8988T (cell line): ENCODE results near the gene MED22.
"Not testable (repeated sequence)": the region's sequence is repeated elsewhere in the genome, so short reads cannot be mapped to it uniquely, and the experiment has no call there.

Experiments used
- DNase-seq: peaks from one replicate; pipeline ENCODE4 v3.0.0; 2011

Gene MED22

DNA sequence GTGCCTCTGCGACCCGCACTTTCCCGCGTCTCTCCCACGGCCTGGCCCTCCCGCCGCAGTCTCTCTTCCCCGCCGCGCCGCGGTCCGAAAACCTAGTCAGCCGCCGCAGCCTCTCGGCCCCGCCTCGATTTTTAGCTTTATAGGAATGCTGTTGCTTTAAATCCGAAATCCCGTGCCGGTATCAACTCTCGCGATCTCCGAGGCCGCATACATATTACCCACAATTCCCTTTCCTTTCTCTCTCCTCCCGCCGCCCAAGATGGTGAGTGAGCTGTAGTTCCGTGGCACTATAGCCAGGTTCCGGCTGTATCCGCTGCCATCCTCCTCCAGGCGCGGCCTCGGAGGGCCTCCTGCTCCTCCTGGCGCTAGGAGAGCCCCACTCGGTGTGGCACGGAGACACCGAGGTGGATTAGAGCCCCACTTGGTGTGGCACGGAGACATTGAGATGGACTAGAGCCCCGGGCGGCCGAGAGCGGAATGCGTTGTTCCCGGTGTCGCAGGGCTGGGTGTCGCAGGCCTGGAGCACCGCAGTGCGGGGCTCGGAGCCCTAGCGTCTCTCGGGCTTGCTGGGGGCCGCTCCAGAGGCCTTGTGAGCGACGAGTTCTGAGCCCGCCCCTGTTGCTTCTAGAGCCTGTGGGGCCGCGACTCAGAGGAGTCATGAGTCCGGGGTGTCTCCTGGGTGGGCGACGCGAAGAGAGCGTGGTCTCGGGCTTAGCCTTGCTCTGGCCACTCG lies at the start of gene MED22, which contains the start of gene RPL7A:
Gene MED22, minus strand, starts transcription at position 147 of the 733 bp plus-strand sequence. CDS start 1,469 bp downstream, outside the sequence.
Gene RPL7A, plus strand, starts transcription at position 234 of the 733 bp plus-strand sequence. Its CDS starts 26 bp downstream, at position 260.
- peak; percentile 87 for DNase-seq

DNA sequence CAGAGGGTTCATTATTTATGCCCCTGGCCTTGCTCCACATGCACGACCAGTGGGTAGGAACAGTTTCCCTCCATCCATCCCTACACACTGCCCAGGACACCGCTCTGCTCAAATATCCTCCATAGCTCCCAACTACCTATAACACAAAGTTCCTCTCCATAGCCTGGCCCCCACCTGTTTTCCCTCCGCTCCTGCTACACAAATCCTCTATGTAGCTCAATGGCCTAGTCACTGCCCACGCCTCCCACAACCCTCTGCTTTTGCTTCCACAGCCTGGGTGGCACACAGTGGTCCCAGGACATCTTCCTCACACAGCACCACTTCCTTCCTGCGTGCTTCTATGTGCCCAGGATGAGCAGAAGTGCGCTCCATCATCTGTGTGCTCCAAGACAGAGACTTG lies 49.4 kb upstream of the MED22 start:
- no peak for DNase-seq

GRCh38 chr9:133396952-133397351 lies 49.0 kb upstream of the MED22 start:
- DNase-seq, result peak; percentile 67

- DNase-seq, result no peak
Observed at GRCh38 chr9:133394687-133395271, 46.8 kb upstream of the MED22 start.

DNA sequence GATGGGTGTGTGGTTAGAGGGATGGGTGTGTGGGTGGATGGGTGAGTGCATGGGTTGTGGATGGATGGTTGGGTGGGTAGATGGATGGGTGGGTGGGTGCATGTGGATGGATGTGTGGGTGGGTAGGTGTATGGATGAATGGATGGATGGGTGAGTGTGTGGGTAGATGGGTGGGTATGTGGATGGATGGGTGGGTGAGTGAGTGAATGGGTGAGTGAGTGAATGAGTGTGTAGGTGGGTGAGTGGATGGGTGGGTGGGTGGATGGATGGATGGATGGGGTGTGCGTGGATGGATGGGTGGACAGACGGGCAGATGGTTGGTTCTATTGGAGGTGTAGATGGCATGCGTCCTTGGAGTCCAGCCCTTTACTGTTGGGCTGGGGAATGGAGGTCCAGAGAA lies 45.5 kb upstream of the MED22 start:
- no peak for DNase-seq

GRCh38 chr9:133392308-133392707 lies 44.4 kb upstream of the MED22 start:
- not testable (repeated sequence) for DNase-seq

GRCh38 chr9:133391449-133391848 lies 43.5 kb upstream of the MED22 start:
- DNase-seq, result not testable (repeated sequence)

GRCh38 chr9:133390713-133391112 lies 42.8 kb upstream of the MED22 start:
- no peak for DNase-seq

GRCh38 chr9:133389562-133389961 lies 41.6 kb upstream of the MED22 start:
- no peak for DNase-seq

- DNase-seq, result no peak
Observed at GRCh38 chr9:133389025-133389557, 41.2 kb upstream of the MED22 start.

- DNase-seq, result no peak
Observed at GRCh38 chr9:133387680-133388079, 39.7 kb upstream of the MED22 start.

DNA sequence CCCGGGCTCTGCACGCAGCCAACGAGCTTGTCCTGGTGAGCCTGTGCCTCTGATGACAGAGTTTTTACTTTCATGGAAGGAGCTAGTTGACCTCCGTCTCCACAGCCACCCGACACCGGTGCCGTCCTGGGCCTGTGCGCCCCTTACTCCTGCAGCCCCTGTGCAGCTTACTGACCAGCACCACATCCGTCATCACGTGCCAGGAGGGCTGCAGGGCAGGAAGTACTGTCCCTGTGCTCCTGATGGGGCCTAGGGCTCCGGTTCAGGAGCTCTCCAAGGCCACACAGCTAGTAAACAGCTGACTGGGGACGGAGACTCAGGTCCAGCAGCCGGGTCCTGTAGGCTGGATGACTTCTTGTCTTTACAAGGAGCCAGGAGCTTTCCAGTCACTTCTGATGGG lies 38.4 kb upstream of the MED22 start:
- no peak for DNase-seq

GRCh38 chr9:133385452-133385851 lies 37.5 kb upstream of the MED22 start:
- no peak for DNase-seq

DNA sequence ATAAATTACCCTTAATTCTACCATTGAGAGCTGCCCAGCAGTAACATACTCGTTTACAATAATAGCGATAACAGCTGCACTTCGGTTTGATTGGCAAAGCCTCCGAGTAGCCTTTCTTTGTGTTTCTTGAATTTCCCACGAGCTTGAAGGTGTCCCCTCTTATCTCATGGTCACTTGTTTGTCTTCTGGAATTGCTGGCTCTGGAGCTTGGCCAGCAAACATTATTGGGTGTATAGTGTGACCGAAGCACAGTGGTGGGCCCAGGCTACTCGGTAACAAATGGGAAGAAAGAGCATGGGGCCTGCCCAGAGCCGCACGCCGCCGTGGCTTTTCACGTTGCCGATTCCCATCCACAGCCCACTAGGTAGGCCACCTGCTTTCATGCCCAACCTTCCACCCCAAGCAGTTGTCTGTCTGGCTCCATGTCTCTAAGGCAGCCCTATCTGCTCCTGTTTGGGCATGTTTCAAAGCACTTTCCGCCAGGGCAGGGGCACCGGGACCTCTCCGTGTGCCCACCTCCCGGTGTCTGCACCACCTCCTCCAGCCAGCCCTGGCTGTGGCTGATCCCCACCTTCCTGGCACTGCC lies 36.9 kb upstream of the MED22 start:
- DNase-seq, result no peak

DNA sequence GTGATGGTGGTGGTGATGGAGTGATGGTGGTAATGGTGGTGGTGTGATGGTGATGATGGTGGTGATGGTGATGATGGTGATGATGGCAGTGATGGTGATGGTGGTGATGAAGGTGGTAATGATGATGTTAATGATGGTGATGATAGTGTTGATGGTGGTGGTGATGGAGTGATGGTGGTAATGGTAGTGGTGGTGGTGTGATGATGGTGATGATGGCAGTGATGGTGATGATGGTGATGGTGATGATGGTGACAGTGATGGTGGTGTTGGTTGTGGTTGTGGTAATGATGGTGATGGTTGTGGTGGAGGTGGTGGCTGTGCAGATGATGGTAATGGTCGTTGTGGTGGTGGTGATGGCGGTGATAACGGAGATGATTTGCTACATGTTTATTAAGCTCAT lies 35.5 kb upstream of the MED22 start:
- DNase-seq, result no peak

DNA sequence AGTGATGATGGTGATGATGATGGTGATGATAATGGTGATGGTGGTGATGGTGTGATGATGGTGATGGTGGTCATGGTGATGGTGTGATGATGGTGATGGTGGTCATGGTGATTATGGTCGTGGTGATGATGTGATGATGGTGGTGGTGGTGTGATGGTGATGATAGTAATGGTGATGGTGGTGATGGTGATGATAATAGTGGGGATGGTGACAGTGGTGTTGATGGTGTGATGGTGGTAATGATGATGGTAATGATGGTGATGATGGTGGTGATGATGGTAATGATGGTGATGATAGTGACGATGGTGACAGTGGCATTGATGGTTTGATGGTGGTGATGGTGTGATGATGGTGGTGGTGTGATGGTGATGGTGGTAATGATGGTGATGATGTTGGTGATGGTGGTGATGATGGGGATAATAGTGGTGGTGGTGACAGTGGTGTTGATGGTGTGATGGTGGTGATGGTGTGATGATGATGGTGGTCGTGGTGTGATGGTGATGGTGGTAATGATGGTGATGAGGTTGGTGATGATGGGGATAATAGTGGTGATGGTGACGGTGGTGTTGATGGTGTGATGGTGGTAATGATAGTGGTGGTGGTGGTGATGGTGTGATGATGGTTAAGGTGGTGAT lies 34.7 kb upstream of the MED22 start:
- no peak for DNase-seq

GRCh38 chr9:133380734-133381133 lies 32.8 kb upstream of the MED22 start:
- no peak for DNase-seq

DNA sequence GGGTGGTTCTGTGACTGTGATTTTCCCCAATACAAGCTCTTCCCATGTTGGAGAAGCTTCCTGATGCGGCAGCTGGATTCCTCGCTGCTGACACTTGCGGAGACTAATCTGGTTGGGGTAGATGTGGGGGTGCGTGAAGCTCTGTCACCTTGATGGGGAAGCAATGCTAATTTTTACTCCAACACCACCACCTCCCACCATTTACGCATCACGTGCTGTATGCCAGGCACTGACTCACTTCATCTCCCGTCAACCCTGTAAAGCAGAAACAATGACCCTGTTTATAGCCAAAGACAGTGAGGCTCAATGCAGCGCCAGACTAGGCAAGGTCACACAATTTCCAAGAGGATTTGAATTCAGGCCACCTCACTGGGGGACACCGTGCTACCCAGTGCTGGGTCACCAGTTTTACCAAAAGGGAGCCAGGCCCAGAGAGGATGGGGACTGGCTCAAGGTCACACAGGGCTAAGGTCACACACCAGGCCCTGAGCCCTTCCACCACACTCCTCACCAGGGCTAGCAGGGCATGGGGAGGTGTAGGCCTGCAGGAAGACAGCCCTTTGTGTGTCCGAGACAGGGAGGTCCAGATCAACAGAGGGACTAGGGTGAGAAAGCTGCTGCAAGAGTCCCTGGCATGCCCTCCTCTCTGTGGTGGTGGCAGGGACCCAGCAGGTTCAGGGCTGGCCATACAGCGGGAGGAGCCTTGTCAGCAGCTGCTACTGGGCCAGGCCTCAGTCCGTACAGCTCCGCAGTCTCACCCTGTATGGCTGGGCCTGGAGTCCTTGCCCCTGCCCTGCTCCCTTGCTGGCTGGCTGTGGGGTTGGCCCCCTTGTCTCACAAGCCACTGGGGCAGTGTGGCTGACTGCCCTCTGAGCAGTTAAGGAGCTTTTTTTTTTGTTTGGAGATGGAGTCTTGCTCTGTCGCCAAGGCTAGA lies 31.5 kb upstream of the MED22 start:
- DNase-seq, result no peak

- no peak for DNase-seq
Observed at GRCh38 chr9:133378408-133378962, 30.6 kb upstream of the MED22 start.

DNA sequence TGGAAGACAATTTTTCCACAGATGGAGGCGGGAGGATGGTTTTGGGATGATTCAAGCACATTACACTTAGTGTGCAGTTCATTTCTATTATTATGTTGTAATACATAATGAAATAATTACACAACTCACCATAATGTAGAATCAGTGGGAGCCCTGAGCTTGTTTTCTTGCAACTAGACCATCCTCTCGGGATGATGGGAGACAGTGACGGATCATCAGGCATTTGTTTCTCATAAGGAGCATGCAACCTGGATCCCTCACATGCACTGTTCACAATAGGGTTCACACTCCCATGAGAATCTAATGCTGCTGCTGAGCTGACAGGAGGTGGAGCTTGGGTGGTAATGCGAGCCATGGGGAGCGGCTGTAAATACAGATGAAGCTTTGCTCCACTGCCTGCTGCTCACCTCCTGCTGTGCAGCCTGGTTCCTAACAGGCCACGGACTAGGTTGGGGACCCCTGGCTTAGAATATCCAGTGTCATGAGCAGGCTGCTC lies 29.8 kb upstream of the MED22 start:
- DNase-seq, result no peak

DNA sequence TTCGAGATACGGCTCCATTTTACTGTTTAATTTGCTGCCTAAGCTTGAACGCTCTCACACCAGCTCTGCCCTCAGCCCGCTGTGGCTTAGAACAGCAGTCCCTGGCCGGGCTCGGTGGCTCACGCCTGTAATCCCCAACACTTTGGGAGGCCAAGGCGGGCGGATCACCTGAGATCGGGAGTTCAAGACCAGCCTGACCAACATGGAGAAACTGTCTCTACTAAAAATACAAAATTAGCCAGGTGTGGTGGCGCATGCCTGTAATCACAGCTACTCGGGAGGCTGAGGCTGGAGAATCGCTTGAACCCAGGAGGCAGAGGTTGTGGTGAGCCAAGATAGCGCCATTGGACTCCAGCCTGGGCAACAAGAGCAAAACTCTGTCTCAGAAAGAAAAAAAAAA lies 29.3 kb upstream of the MED22 start:
- not testable (repeated sequence) for DNase-seq
